Activated CD4-positive, alpha-beta T cell treated with anti-CD3 and anti-CD28 coated beads, Interleukin-2, amount 50 U/mL, for 48 hours (primary cell): ENCODE measurements around the gene MEGF9.

Experiments used
- DNase-seq, 2 experiments: peaks; one replicate each; pipeline ENCODE4 v3.0.0-alpha.2; 2020

MEGF9 gene

DNA sequence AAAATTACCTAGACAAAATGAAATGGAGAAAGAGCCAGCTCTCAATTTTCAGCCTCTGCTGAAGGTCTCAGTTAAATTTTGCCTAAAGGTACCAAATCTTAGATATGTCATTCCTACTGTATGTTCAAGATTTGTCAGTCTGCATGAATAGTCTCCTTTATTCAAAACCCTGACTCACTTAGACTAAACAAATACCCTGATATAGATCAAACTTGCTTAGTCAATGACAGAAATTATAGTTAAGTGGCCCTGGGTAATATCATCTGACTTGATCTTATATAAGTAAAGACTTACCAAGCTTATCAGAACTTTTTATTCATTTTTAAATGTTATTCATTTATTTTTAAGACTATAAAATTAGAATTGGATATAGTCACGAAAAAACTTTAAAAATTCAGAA, 12.2 kb downstream of the MEGF9 start:
- no peak for DNase-seq

DNA sequence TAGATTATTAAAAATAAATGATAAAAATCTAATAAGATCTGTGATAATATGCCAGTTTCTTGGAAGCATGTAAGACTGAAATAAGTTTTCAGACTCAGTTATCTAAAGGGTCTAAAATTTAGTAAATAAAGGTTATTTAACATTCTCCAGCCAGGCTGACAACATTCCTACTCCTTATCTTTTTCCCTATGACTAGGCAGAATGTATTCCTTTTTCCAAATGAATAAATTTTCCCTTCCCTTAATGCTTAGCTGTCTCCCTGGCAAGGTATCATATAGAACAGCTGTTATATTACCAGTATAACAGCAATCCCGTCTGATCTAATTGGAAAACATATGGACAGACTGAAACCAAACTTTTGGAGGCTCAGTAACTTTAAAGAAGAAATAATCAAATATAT, 13.0 kb downstream of the MEGF9 start:
- no peak for DNase-seq

DNA sequence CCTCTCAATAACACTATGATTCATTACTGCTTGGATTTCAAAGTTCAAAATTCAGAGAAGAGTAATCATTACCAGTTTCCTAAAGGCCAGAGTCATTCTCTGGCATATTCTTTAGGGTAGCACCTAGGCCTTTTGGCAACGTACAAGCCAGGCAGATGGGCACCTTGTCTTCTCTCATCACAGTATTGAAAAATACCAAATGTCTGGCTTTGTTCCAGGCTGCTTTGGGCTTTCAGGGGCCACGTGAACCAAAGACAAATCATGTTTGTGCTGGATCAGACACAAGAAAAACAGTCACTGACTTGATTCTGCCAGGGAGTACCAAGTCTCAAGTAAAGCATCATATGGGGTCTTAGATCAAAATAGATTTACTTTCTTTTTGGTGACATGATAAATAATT, 15.5 kb downstream of the MEGF9 start:
- DNase-seq: no peak

GRCh38 chr9:120697448-120697847, 16.8 kb downstream of the MEGF9 start:
- no peak for DNase-seq

DNA sequence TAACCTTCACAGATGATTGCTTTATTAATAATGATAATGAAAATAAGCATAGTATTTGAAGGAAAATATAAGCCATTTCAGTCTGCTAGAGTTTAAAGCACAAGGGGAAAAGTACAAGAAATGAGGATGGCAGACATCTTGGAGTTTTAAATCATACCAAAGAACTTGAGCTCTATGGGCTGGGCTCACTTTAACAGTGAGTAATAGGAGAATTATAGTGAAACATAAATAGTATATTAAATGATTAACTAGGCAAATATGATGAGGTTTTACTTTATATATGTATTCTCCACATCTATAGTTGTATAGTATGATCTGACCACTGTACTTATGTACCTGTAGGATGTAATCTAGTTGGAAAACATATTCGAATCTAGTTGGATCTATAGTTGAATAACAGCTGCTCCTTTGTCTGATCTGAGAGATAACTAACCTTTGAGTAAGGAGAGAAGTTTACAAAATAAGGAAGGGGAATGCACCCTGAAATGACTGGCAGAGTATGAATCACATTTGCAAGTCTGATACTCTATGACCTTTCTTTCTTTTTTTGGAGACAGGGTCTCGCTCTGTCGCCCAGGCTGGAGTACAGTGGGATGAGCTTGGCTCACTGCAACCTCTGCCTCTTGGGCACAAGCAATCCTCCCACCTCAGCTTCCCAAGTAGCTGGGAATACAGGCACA, 17.6 kb downstream of the MEGF9 start:
- no peak for DNase-seq

DNA sequence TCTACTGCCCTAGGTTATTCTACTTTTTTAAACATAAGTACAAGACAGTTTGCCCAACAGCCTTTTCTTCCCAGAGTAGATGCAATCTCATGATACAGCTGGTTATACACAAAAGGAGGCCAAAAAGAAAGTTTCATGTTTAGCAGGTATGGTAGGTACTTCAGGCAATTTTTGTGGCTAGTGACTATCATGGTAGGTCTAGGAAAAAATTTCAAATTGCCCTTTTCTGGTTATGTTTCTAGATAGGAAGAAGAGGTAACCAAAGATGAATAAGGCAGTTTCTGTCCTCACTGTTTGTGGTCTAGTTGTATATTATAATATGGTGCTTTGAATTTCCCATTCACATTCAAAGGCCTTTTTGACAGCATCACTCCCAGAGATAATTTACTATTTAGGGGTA, 19.7 kb downstream of the MEGF9 start:
- no peak for DNase-seq

DNA sequence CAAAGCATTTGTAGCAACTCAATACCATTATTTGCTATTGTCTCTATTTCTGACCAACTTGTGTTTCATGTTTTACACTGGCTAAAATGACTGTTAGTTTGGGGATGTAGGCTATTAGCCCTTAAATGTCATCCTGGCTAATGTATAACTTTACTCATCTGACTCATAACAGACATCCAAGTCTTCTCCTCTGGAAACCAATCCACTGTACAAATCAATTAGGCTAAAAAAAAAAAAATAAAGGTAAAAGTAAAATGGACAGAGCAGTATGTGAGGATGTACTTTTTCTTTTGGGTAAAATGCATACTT, 20.6 kb downstream of the MEGF9 start:
- DNase-seq: no peak

- DNase-seq: no peak
Observed at GRCh38 chr9:120692901-120693699, 21.2 kb downstream of the MEGF9 start.

DNA sequence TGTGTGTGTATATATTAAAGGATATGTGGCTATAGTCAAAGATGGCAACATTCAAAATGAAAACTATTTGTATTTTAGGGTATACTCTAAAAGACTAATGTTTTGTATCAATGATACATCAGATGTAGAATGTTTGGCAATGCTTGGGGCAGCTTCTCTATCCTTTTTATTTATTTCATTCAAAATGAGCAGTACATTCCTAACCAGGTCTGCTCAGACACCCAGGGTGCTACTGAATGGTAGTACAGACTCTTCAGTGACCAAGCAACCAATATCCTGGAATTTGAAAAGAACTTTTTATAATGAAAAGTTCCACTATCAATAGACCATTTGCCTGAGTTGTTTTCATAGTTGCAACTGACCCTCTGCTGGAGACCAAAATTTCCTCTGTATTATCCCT, 23.9 kb downstream of the MEGF9 start:
- DNase-seq: no peak

GRCh38 chr9:120689860-120690259, 24.4 kb downstream of the MEGF9 start:
- no peak for DNase-seq

GRCh38 chr9:120688758-120689157, 25.5 kb downstream of the MEGF9 start:
- DNase-seq: no peak

- DNase-seq: no peak
Observed at GRCh38 chr9:120683150-120683549, 31.1 kb downstream of the MEGF9 start.

DNA sequence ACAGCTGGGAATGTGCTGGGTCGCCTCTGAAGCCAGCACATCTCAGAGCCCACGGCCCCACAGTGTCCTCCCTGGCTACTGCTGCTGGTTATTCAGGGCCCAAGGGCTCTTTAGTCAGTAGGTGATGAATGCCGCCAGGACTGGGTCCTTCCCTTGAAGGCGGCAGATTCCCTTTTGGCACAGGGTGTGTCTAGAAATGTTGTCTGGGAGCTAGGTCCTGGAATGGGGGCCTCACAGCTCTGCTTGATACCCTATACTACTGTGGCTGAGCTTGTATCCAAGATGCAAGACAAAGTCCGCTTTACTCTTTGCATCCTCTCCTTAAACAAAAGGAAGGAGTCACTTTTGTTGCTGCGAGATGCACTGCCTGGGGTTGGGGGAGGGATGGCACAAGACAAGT, 33.1 kb downstream of the MEGF9 start:
- DNase-seq: no peak

- no peak for DNase-seq
Observed at GRCh38 chr9:120680579-120680978, 33.7 kb downstream of the MEGF9 start.

DNA sequence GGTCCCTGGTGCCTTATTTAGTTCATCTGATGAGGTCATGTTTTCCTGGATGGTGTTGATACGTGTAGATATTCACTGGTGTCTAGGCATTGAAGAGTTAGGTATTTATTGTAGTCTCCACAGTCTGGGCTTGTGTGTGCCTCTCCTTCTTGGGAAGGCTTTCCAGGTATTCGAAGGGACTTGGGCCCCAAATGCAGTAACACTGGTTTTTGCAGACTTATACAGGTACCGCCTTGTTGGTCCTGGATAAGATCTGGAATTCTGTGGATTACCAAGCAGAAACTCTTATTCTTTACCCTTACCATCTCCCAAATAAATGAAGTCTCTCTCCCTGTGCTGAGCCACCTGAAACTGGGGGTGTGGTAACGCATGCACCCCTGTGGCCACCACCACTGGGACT, 34.1 kb downstream of the MEGF9 start:
- DNase-seq: no peak

- no peak for DNase-seq
Observed at GRCh38 chr9:120677965-120678364, 36.3 kb downstream of the MEGF9 start.

- DNase-seq: no peak
Observed at GRCh38 chr9:120676767-120677402, 37.4 kb downstream of the MEGF9 start.

DNA sequence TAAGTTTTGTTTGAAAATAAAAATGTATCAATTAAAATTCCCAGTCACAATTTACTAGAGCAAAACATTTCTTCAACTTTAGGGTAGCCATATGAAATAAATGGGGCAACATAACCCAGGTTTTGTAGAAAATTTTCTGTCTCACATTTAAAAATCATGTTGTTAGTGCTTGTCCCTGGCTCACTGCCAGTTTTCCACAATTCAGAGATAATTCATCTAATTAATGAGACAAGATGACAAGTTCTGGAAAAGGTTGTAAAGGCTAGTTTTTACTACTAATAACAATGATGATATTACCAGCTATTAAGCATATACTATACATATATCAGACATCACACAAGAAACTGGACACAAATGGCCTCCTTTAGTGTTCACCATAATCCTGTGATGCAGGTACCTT, 45.9 kb downstream of the MEGF9 start:
- no peak for DNase-seq

- DNase-seq: no peak
Observed at GRCh38 chr9:120663950-120664349, 50.3 kb downstream of the MEGF9 start.

- no peak for DNase-seq
Observed at GRCh38 chr9:120663380-120663779, 50.9 kb downstream of the MEGF9 start.

- DNase-seq: no peak
Observed at GRCh38 chr9:120662513-120662912, 51.8 kb downstream of the MEGF9 start.

DNA sequence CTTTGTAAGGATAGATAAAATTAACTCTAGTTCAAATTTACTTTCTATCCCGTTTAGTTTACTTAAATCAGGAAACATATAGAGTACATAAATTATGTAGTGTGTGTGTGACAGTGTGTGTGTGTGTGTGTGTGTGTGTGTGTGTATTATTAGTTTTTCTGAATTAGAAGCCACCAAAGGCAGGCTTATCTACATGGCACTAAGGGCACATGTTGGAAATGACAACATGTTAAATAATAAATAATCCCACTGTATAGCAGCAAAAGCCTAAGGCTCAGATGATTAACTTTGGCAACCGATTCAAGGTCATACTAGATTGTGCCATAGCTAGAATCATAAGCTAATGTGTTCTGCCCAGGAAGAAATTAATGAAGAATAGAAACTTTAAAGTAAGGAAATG, 54.6 kb downstream of the MEGF9 start:
- no peak for DNase-seq

DNA sequence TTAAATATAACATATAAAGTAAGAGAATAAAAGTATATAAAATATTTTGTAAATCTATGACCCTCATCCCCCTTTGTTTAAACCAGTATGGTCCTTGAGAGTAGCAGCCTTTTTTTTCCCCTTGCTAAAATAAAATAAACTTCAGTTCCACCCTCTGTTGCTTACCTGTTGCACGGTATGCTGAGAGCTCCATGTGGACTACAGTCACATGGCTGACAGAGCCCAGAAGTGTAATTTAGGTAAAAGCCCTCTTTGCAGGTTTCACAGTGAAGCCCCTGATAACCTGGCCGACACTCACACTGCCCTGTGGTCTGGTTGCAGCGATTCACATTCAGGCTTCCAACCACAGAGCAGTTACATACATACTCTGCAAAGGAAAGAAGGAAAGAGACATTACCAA, 55.1 kb downstream of the MEGF9 start:
- DNase-seq: no peak

DNA sequence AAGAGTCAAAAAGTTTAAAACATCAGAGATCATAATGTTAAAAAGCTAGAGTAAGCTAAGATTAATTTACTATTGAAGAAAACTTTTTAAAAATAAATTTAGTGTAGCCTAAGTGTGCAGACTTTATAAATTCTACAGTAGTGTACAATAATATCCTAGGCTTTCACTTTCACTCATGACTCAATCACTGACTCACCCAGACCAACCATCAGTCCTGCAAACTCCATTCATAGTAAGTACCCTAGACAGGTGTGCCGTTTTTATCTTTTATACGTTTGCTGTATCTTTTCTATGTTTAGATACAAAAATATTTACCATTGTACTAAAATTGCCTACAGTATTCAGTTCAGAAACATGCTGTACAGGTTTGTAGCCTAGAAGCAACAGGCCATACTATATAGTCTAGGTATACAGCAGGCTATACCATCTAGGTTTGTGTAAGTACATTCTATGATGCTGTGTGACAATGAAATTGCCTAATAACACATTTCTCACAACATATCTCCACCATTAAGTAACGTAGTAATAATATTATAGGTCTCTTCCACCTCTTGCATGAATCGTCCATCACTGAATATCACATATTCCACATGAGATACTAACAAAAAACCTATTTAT, 59.2 kb downstream of the MEGF9 start:
- no peak for DNase-seq
